ENCODE measurements around the gene MAP1LC3B2.

The MAP1LC3B2 gene

DNA sequence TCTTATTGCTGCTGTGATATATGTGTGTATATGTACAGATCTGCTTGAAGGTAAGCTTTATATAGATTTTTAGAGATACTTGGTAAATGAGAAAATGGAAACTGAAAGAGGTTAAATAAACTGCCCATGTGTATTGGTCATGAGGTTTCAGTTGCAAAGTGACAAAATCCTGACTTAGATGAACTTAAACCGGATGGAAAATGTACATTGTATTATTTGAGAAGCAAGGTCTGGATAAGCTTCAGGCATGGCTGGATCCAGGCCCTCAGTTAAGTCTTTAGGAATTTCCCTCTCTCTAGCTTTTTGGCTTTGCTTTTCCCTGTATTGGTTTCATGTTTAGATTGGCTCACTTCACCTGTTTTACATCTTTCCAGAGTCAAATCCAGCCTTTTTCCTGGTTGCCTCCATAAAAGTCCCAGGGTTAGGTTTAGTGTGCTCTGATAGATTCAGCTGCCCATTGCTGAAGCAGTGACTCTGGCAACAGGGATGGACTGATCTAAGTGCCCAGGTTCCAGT is 21.0 kb upstream of the MAP1LC3B2 start:
- DNase-seq, result no peak

DNA sequence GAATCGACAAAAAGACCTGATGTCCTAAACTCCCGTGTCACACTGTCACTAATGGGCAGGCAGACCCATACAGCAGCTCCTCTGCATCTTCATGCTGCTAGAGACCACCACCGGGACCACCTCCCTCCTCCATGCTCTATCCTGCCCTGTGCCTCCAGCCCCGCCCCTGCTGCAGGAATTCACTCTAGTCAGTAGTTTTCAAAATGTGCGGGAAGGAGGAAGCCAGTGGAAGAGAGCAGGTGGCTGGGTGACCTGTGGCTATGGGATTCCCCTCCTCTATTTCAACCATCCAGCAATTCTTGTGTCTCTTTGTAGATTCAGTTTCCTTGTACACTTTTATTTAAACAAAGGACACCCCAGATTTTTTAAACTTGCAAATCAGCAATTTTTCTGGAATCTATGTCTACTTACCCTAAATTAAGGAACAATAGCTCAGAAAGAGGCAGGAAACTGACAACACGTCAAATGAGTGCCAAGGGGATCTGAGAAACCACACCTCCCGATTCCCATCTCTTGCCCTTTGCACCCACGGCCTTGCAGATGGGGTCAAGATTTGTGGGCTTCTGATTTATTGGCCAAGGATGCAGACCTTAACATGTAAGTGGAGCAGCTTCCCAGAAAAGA is 20.4 kb upstream of the MAP1LC3B2 start:
- no peak for DNase-seq

DNA sequence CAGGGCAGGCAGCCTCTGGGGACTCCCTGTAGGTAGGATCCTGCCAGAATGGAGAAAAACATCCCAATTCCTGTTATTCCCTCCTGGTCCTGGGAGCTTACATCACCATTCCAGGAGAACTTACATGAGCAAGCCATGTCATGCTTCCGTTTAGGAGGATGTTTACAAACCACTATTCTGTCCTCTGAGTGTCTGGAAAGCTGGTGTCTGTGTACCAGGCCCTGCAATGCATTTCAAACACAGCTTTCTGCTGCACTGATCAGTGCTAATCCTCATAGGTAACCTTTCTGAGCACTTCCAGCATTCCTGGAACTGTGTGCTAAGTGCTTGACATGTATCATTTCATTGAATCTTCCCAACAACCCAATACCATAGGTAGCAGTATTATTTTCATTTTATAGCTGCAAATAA is 19.8 kb upstream of the MAP1LC3B2 start:
- no peak for DNase-seq

DNA sequence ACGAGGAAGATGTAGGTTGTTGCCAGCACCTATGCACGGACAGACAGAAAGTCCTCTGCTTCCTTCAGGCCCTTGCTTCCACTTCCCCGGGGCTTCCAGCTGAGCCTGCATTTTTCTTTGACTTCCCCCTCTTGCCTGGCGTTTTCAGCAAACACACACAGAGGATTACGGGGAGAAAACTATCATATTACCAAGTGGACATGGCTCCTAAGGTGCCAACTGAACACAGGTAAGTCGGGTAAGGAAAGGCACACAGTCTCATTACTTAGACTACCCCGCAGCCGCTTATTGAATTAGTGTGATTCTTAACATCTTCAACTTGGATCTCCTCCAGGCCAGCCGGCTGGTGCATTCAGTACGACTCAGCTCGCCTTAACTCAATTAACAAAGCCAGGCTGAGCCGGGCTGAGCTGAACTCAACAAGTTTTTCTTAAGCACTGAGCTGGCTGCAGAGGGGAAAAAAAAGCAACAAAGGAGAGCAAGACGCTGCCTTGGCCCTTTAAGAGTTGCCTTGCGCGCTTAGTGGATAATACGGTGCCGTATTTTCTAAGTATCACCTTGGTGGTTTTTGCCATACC is 19.2 kb upstream of the MAP1LC3B2 start:
- no peak for DNase-seq

DNA sequence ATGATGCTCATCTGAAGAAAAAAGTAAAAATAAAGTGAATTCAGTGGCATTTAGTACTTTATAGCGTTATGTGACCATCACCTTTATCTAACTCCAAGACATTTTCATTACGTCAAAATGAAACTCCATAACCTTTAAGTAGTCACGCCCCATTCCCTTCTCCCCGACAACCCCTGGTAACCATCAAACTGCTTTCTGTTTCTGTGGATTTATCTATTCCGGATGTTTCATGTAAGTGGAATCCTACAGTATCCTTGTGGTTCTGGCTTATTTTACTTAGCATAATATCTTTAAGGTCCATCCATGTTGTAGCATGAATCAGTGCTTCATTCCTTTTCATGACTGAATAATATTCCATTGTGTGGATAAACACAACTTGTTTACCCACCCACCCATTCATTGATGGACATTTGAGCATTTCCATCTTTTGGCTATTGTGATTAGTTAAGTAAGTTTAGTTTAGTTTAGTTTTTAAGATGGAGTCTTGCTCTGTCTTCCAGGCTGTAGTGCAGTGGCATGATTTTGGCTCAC is 18.5 kb upstream of the MAP1LC3B2 start:
- DNase-seq, result no peak

DNA sequence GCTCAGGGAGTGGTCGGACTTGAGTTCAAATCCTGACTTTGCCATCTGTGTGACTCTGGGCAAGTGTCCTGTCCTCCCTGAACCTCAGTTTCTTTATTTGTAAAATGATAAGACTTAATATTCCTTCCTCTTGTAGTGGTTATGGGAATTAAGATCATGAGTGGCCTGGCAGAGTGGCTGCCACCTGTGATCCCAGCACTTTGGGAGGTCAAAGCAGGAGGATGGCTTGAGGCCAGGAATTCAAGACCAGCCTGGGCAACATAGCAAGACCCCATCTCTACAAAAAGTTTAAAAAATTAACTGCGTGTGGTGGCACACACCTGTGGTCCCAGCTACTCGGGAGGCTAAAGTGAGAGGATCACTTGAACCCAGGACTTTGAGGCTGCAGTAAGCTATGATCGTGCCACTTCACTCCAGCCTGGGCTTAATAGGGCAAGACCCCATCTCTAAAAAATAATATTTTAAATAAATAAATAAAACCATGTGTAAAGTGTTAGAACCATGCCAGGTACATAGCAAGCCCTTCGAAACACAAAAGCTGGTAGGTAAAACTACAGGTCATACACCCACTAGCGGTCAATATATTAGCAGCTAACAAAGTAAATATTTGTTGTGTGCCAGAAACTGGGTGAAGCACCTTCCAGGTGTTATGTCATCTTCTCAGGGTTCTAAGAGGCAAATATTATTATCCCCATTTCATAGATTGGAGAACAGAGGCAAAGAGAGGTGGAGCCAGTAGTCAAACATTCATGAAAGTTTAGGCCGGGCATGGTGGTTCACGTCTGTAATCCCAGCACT is 17.4 kb upstream of the MAP1LC3B2 start:
- DNase-seq, result no peak

DNA sequence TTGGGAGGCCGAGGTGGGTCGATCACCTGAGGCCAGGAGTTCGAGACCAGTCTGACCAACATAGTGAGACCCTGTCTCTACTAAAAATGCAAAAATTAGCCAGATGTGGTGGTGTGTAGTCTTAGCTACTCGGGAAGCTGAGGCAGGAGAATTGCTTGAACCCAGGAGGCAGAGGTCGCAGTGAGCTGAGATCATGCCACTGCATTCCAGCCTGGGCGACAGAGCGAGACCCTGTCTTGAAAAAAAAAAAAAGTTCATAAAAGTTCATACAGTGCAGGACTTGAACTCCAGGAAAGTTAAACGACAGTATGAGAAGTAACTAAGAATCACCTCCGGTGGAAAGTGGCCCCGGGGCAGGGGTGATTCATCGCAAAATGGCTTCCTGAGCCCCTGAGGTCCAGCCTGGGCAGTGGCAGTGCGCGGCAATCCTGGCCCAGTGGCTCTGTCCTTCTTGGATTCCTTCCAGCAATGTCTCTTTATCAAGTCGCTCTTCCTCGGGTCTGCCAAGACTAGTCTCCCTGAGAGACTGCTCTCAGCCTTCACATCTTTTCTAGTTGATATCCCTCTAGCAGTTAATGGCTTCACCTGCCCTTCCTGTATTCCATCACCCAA is 16.7 kb upstream of the MAP1LC3B2 start:
- no peak for DNase-seq

DNA sequence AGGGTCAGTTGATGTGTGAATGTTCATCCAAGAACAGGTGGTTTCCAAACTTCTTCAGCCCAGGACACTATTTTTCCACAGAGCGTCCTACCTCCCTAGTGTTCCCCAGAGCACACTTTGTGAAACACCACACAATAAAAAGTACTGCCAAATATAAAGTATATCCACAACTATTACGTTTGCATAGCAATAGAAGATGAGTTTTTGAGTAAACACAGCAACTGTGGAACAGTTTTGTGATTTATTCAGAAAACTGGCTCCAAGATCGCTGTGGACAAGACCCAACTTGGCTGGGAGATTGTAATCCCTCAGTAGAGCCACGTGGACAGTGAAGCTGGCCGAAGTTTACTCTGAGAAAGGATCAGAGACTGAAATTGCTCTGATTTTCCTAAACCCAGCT is 14.5 kb upstream of the MAP1LC3B2 start:
- DNase-seq, result no peak

DNA sequence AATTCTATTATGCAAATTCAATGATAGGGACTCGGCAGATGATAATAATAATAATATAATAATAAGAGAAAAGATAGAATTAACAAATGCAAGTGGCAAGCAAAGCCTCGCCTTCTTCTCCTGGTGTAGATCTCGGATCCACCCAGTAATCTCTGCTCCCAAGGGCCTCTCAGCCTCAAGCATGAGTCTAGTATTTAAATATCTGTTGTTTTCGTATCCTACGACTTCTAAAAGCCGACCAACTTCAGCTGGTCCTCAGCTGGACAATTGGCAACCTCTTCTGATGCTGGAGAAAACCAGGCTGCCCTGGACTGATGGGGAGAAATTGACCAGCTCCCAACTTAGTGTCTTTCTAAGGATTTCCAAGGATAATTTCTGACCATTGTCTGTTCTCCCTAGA is 14.0 kb upstream of the MAP1LC3B2 start:
- DNase-seq, result no peak

DNA sequence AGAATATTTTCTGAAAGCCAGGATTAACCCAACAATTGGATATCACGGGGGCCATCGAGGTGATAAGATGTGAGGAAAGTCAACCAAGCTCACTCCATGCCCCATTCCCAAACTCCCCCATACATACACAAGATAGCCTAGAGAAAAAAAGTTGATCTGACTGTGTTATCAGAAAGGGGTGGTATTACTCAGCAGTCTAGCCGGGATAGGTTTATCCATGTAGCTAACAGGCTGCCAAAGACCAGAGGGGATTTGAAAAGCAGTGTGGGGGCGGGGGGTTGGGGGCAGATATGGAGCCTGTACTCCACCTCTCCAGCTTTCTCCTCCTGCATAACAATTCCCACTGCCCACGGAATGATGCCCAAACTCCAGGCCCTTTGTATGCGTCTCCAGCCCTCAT is 13.2 kb upstream of the MAP1LC3B2 start:
- DNase-seq, result no peak

DNA sequence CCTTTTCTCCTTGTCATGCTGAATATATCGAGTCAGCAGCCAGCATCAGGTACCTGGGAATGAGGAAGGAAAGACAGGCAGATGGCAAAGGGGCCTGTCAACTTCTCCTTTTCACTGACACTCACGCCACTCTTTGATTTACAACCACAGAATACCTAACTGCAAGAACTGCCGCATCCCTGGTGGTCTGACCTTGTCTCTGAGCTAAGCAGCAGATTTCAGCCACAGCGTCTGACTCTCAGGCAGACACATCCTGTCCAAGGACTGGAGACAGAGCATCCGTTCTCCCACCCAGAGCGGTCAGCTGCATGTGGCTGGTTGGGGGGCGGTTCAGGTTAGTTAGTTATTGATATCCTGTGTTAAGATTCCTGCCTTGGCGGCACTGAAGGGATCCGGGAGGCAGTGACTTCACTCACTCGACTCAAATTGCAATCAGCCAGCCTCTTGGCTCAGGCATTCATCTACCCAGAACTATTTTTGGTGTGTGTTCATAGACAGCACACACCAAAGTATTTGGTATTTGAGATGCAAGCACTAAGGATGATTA is 11.2 kb upstream of the MAP1LC3B2 start:
- DNase-seq, result no peak

DNA sequence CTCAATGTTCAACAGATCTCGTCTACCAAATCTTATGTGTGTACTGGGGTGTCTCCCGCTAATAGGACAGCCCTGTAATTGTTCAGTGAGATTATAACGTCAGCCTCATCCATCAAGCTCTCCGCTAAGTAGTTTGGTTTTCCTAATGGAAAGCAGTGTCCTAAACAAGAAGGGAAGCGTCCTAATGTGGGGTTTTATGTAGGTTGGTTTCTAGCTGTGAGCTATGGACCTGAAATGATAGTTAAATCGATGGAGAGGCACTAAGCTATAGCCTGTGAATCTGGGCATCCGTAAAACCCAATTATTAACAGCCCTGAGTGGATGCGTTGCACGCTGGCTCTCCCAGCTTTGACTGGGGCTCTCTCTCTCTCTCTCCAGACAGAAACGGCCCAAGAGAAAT is 9.2 kb upstream of the MAP1LC3B2 start:
- DNase-seq, result no peak

DNA sequence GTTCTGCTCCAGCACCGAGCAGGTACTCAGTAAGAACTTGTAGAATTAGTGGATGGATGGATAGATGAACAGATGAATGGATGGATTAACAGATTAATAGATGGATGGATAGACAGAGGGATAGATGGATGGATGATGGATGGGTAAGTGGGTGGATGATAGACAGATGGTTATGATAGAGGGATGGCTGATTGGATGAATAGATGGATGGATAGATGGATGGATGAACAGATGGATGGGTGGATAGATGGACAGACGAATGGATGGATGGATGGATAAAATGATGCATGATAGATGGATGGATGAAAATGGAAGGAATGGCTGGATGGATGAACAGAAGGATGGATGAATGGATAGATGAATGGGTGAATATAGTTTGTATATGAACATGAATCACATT is 8.0 kb upstream of the MAP1LC3B2 start:
- DNase-seq, result no peak

DNA sequence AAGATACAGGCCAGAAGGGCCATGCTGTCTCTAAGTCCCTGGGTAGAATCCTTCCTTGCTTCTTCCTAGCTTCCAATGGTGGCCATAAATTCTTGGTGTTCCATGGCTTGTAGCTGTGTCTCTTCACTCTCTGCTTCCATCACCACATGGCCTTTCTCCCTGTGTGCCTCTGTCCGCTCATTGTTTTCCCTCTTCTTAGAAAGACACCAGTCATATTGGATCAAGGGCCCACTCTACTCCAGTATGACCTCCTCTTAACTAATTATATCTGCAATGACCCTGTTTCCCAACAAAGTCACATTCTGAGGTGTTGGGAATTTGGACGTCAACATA is 7.6 kb upstream of the MAP1LC3B2 start:
- no peak for DNase-seq

DNA sequence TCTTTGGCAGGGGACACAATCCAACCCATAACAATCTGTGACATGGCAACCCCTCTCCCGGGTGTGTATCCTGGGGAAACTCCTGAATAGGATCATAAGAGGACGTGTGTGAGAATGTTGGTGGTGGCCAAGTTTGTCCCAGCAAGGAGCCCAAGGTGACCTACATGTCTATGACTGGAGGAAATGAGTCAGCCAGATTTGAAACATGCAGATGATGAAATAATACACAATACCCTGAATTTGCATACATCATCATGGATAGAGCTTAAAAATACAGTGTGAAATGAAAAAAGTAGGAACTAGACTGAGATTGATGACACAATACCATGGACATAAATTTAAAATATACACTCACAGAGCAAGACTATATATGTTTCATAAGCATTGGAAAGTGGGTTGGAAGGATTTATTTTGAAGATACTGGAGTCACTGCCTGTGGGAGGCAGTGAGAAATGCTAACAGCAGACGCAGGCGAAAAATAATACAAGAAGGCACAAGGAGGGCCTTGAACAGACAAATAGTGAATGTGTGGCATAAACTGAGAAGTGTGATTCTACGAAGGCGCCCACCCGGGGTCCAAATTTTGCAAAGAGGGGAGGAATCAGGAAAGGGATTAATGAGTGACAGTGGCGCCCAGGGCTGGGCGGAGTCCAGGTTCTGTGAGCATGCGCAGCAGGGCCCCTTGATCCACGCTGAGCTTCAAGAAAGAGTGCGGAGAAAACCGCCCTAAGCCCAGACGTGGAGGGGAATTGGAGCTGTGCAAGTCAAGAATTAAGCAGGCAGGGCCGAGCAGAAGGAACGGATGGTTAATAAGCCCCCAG is 7.0 kb upstream of the MAP1LC3B2 start:
- no peak for DNase-seq

DNA sequence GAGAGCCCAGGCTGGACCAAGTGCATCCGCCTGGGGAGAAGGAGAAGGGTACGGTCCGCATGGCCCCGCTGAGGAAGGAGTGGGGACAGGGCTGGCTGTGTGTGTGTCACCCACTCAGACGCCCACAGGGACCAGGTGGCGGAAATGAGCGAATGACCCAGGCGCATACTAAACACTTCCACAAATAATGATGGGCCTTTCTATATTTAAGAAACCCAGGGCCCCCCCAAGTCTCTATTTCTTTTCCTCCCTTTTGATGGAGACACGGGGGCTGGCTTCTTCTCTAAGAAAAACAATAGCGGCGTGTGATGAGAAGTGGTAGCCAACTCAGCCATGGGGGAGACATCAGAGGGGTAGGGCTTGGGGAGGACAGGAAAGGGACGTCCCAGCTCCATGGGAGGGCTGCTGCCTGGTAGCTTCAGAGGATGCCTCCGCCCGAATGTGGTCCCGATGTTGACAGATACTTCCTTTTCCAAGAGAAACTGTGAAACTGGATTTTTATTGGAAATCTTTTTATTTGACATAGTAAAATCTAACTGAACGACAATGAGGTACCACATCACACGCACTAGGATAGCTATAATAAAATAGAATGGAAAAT is 6.3 kb upstream of the MAP1LC3B2 start:
- no peak for DNase-seq

DNA sequence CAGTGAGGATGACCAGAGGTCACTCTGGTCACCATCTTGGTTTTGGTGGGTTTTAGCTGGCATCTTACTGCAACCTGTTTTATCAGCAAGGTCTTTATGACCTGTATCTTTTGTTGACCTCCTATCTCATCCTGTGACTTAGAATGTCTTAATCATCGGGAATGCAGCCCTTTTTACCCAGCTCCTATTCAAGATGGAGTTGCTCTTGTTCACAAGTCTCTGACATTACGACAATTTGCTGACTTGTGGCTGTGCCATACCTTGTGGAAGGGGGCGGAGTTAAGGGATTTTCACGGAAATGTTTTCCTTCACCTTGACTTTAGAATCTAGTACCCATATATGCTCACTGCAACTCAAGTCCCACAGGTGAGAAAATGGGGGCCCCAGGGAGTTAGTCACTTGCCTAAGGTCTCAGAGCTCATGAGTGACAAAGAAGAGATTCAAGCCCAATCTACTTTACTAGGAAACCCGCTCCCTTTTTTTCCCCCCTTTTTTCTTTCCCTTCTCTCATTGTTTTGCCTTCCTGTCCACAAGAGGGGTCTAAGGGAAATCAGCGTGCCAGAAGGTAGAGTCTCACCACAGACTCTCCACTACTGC is 2.7 kb upstream of the MAP1LC3B2 start:
- no peak for DNase-seq

DNA sequence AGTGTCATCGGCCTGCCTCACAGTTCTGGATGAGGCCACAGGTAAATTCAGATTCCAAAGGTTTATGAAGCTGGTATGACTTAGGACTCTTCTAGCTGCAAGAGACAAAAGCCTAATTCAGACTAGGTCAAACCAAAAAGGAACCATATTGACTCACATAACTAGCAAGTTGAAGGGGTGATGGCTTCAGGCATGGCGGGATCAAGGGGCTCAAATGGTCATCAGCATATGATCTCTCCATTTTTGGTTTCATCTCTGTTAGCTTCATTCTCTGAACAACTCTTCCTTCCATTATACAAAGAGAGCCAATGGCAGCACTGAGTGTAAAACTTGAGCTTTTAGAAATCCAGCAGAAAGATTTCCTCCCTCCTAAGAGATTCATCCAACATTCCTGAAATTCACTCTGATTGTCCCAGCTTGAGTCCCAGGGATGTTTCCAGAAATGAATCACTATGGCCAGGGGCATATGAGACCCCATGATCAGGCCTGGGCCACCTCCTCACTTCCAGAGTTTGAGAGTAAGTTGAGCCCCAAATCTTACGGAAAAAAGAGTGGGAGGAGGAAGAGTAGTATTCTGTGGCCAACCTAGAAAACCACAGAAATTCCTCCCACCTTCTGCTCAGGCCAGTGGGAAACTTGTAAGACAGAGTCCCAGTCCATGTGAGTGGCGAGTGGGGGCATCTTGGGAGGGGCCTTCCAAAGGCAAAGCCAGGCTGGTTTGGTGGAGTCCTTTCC is 2.0 kb upstream of the MAP1LC3B2 start:
- no peak for DNase-seq

DNA sequence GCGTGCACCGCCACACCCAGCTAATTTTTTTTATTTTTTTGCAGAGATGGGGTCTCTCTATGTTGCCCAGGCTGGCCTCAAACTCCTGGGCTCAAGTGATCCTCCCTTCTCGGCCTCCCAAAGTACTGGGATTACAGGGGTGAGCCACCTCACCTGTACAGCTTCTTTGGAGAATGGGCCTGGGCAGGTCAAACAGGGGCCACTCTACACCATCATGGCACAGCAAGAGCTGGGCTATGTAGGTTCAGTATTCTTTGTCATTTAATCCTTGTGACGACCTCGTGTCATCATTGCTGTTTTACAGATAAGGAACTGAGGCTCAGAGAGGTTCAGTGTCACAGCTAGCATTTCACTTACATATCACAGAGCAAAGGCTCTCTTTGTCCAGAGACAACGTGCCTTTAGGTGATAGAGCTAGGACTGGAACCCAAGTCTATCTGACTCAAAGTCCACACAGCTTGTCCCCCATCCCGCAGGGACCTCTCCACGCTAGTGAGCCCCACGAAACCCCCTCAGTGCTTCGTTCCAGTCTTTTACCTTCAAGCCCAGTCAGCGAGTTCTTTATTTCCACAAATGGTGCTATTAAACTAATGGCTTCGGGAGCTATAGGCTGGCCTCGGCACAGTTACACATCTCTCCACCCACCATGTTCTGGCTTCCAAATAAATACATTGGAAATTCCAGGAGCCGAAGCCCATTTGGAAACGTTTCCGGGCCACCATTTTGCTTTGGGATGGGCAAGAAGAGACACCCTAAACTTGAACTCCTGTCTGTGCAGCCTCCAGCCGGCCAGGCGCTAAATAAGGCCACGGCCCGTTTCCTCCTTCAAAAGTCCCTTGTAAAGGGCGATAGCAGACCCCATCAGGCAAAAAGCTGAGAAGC is 660 bp upstream of the MAP1LC3B2 start:
- DNase-seq, result no peak
